Activated CD4-positive, alpha-beta T cell treated with anti-CD3 and anti-CD28 coated beads, Interleukin-2, amount 50 U/mL, for 1 hour (primary cell): ENCODE data around the gene SLC8A2.
A peak's percentile ranks its signal among the peaks of the same experiment; 100 is the strongest.
"Not testable (repeated sequence)": the region's sequence is repeated elsewhere in the genome, so short reads cannot be mapped to it uniquely, and the experiment has no call there.

Experiments
- DNase-seq: peaks from one replicate; pipeline ENCODE4 v3.0.0-alpha.2; 2020

Gene SLC8A2

GRCh38 chr19:47408156-47408938 lies 63.3 kb downstream of the SLC8A2 start:
- no peak for DNase-seq

- no peak for DNase-seq
Measured at GRCh38 chr19:47407417-47407774, 64.3 kb downstream of the SLC8A2 start.

GRCh38 chr19:47406711-47407416 lies 64.8 kb downstream of the SLC8A2 start:
- DNase-seq = no peak

- no peak for DNase-seq
Measured at GRCh38 chr19:47405854-47406417, 65.8 kb downstream of the SLC8A2 start.

- DNase-seq = no peak
Measured at GRCh38 chr19:47405197-47405550, 66.5 kb downstream of the SLC8A2 start.

GRCh38 chr19:47404334-47405196 lies 67.1 kb downstream of the SLC8A2 start:
- DNase-seq = no peak

- no peak for DNase-seq
Measured at GRCh38 chr19:47402504-47402903, 69.2 kb downstream of the SLC8A2 start.

- DNase-seq = no peak
Measured at GRCh38 chr19:47398707-47399597, 72.7 kb downstream of the SLC8A2 start.

GRCh38 chr19:47391510-47392223 lies 80.0 kb downstream of the SLC8A2 start:
- peak; percentile 85 for DNase-seq

- no peak for DNase-seq
Measured at GRCh38 chr19:47390533-47391488, 80.9 kb downstream of the SLC8A2 start.

GRCh38 chr19:47389150-47389556 lies 82.5 kb downstream of the SLC8A2 start:
- DNase-seq = no peak

- not testable (repeated sequence) for DNase-seq
Measured at GRCh38 chr19:47388721-47389120, 83.0 kb downstream of the SLC8A2 start.

GRCh38 chr19:47387623-47388022 lies 84.1 kb downstream of the SLC8A2 start:
- not testable (repeated sequence) for DNase-seq

- not testable (repeated sequence) for DNase-seq
Measured at GRCh38 chr19:47386582-47386981, 85.1 kb downstream of the SLC8A2 start.

GRCh38 chr19:47384533-47384932 lies 87.2 kb downstream of the SLC8A2 start:
- not testable (repeated sequence) for DNase-seq

- not testable (repeated sequence) for DNase-seq
Measured at GRCh38 chr19:47383890-47384289, 87.8 kb downstream of the SLC8A2 start.

GRCh38 chr19:47381653-47382279 lies 89.9 kb downstream of the SLC8A2 start:
- DNase-seq = no peak

GRCh38 chr19:47381121-47381520 lies 90.6 kb downstream of the SLC8A2 start:
- DNase-seq = no peak

GRCh38 chr19:47380559-47380958 lies 91.1 kb downstream of the SLC8A2 start:
- DNase-seq = no peak
